K562 (cell line): ENCODE measurements around the gene MVP. TPM values are rescaled to one million over a fixed set of nuclear protein-coding genes. Genes with fewer than 3 reads are reported as not detected.

Source experiments
- ETV1 ChIP-seq: fragments of 450-650 bp; conservative IDR thresholded peaks from 2 replicates; pipeline ENCODE4 v1.6.1; 2016; ENCODE audit warnings: missing genetic modification characterization, control low read depth, low read depth, missing compliant biosample characterization
- KLF1 ChIP-seq: fragments of 450-650 bp; IDR thresholded peaks from 2 replicates; pipeline ENCODE4 v1.6.1; 2016; ENCODE audit warnings: missing genetic modification characterization, missing compliant biosample characterization
- MAFF ChIP-seq: IDR thresholded peaks from 2 replicates; pipeline ENCODE4 v1.6.1; 2012; ENCODE audit warnings: low read length, improper control_type of control experiment
- NCOA1 ChIP-seq: fragments of 450-650 bp; IDR thresholded peaks from 2 replicates; pipeline ENCODE4 v1.6.1; 2016; ENCODE audit warnings: low read depth
- NR0B1 ChIP-seq: fragments of 450-650 bp; IDR thresholded peaks from one replicate; pipeline ENCODE4 v1.6.1; 2018; ENCODE audit warnings: mild to moderate bottlenecking, moderate library complexity; ENCODE audit not compliant: partially characterized antibody
- NR2C2 ChIP-seq, 2 experiments: fragments of 200-800 bp in 1 of 2; sonication (Bioruptor generic) in 1 of 2; sonication (generic) in 1 of 2; formaldehyde crosslinking in 1 of 2; IDR thresholded peaks; 2 replicates each; pipeline versions ENCODE4 v1.6.1 to v1.8.0; 2016 to 2022; ENCODE audit warnings: mild to moderate bottlenecking in 1 of 2, missing compliant biosample characterization in 1 of 2, missing genetic modification characterization in 1 of 2, missing genetic modification reagents in 1 of 2
- PREB ChIP-seq: sonication (generic); formaldehyde crosslinking; IDR thresholded peaks from 2 replicates; pipeline ENCODE4 v1.8.1; 2023; ENCODE audit warnings: mild to moderate bottlenecking, missing genetic modification reagents
- SMARCE1 ChIP-seq: fragments of 450-650 bp; IDR thresholded peaks from 2 replicates; pipeline ENCODE4 v1.7.1; 2016; ENCODE audit warnings: mild to moderate bottlenecking
- SNIP1 ChIP-seq: fragments of 450-650 bp; IDR thresholded peaks from 2 replicates; pipeline ENCODE4 v1.7.1; 2017; ENCODE audit warnings: low read depth, mild to moderate bottlenecking
- TFAP4 ChIP-seq: sonication (generic); formaldehyde crosslinking; IDR thresholded peaks from 2 replicates; pipeline ENCODE4 v1.8.0; 2022; ENCODE audit warnings: missing genetic modification reagents, mild to moderate bottlenecking, moderate library complexity, borderline replicate concordance
- ZNF318 ChIP-seq, 2 experiments: fragments of 450-650 bp; IDR thresholded peaks; 2 replicates each; pipeline ENCODE4 v1.6.1; 2016; ENCODE audit warnings: mild to moderate bottlenecking in 2 of 2, borderline replicate concordance in 1 of 2, low read depth in 1 of 2, moderate library complexity in 1 of 2
- polyA plus RNA-seq, 8 experiments: library from polyadenylated mRNA; depleted of rRNA in 4 of 8; stranded (reverse) in 5 of 8; unstranded in 3 of 8; fragments of >200 nt; fragmentation: Nextera tagmentation in 2 of 8; fragmentation: Illumina TruSeq in 1 of 8; extraction: Ambion mirVana in 2 of 8; extraction: Trizol in 1 of 8; gene quantifications; 2 replicates each; pipeline versions ENCODE4 v1.2.1 to v1.2.3, GENCODE V29; 2011 to 2014; ENCODE audit warnings: inconsistent platforms in 1 of 8, missing spikeins in 1 of 8
- total RNA-seq, 7 experiments: library from RNA; depleted of rRNA in 6 of 7; stranded (reverse); fragments of >200 nt in 6 of 7; fragmentation: Illumina TruSeq in 2 of 7; extraction: Trizol in 2 of 7; gene quantifications; 2 replicates each; pipeline versions ENCODE4 v1.2.1 to v1.2.3, GENCODE V29; 2011 to 2021; ENCODE audit warnings: low replicate concordance in 1 of 7

The MVP gene
- total and polyA plus RNA-seq, 9 of the 15 experiments (the other 6 are each of a cell fraction or from before 2014, with no cell fraction given) = 0.39 to 1.9 (median 0.76) TPM; not detected in 2

GRCh38 chr16:29809850-29810698, 10.2 kb upstream of the MVP start (continued):
- TF ChIP-seq TFAP4 (CRISPR knock-in tag) = peak; percentile 63; the same call in 1 of the 2 replicates
- no peak for TF ChIP-seq ZNF318 (IDR thresholded peaks at IDR 0.05; ENCODE audit: borderline replicate concordance in 1 of 2, low read depth in 1 of 2)
- TF ChIP-seq NCOA1 = no peak
- no peak for TF ChIP-seq PREB
- no peak for TF ChIP-seq ETV1 (tag)
- TF ChIP-seq KLF1 (tag) = no peak
- no peak for TF ChIP-seq NR2C2 (CRISPR knock-in tag; IDR thresholded peaks at IDR 0.05)
- TF ChIP-seq NR2C2 (tag; IDR thresholded peaks at IDR 0.05) = no peak
- no peak for TF ChIP-seq SMARCE1
- no peak for TF ChIP-seq NR0B1
- no peak for TF ChIP-seq SNIP1
- TF ChIP-seq MAFF = no peak
